HS-27A (cell line): ENCODE measurements around the gene VWA3B.

Source experiments
- DNase-seq: peaks from one replicate; pipeline ENCODE4 v3.0.0-alpha.2; 2012; ENCODE audit warnings: low read depth, missing footprints

The VWA3B gene

DNA sequence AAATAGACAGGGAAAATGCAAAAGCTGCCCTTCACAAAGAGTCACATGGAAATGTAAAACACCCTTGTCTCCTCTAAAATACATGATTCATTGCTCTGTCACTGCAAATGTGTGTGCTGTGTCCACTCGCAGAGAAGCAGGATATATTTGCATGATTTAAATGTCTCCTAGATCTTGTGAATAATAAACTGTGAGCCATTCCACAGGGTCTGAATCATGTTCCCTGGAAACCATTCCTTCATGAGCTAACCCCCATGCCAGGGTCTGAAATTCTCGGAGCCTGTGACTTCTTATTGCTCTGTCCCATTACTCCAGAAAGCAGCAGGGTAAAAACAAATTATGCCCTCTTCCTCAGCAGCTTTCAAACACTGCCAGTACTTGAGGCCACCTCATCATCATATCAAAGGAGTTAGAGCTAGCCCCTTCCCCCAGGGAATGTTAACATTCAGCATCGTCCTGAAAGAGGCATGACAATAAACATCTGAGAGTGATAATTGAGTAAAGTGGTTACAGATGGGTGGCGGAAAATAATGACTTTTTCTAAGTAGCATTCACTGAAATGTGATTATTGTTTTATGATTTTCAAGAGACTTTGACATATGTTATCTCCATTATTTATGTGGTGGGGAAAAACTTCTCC lies 247.6 kb downstream of the VWA3B start:
- peak; percentile 90 for DNase-seq

- DNase-seq: no peak
These were observed 248.3 kb downstream of the VWA3B start for GRCh38 chr2:98335271-98335670.

DNA sequence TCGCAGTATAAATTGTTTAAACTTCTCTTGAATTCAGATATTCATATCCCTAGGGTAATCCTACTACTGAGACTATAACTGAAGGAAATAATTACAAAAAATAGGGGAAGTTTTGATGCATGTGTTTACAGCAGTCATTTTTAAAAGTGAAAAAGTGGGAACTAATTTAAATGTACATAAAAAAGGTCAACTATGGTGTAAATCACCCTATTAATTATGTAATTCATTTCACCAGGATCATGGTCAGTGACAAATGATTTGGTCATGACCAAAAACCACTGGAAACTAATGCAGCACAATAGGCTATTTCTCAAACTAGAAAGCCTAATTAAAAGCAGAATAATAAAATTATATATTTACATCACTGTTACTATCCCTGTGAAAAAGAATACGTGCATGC lies 254.3 kb downstream of the VWA3B start:
- no peak for DNase-seq

DNA sequence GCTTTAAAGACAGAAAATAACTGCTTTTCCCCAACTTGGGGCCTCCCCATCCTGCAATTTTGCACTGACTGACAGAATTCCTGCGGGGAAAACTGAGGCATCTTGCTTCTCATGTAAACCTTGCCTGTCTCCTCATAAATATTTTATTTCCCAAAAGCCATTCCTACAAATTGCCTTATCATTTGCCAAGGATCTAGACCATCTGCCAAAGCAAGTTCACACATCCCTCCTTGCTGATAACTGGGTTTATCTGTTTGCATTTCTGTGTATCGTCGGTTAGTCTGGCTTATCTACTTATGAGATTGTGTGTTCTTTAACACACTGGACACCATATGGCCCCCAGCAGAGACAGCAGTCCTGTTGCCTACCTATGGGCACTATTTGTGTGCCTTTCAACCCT lies 256.3 kb downstream of the VWA3B start:
- DNase-seq: no peak

DNA sequence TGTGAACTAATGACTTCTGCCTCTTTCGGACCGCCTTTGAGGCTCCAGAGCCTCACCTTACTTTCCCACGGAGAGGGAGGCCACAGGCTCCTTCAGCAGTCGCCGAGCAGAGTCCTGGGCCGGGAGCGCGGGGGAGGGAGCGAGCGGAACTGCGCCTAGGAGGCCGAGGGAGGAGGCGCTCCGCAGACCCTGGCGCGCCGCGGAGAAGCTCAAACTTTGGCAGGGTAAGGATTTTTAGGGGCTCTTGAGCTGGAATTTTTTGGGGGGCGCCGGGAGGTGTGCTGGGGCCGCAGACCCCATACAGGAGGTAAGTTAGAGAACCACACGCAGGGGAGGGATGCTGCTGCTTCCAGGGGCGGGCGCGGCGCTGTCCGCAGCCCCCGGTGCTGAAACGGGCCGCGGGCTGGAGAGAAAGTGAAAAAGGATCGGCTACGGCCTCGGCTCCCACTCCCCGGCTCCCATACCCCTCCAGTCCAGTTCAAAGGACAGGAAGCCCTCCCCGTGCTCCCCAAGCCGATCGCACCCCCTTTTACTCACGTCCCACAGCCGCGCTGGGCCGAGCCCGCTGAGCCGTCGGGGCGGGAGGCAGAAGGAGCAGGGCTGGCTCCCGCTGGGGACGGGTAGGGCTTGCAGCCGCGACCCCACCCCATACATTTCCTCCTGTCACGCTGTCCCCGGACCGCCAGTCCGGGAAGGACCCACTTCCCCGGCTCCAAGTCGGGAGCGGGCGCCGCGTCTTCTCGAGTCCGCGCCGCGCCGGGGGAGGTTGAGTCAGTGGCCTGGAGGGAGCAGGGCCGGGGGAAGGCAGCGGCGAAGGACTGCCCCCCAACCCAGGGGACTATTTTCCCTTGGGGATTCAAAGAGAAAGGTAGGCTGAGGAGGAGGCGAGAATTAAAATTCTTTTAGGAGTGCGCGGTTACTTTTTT lies 259.6 kb downstream of the VWA3B start, which contains the start of gene CNGA3:
Gene CNGA3 (plus strand): TSS at position 146 of the 926 bp plus-strand sequence. CDS start 23,520 bp downstream, outside the sequence.
- DNase-seq: no peak

GRCh38 chr2:98347298-98348065 lies 260.5 kb downstream of the VWA3B start:
- no peak for DNase-seq

DNA sequence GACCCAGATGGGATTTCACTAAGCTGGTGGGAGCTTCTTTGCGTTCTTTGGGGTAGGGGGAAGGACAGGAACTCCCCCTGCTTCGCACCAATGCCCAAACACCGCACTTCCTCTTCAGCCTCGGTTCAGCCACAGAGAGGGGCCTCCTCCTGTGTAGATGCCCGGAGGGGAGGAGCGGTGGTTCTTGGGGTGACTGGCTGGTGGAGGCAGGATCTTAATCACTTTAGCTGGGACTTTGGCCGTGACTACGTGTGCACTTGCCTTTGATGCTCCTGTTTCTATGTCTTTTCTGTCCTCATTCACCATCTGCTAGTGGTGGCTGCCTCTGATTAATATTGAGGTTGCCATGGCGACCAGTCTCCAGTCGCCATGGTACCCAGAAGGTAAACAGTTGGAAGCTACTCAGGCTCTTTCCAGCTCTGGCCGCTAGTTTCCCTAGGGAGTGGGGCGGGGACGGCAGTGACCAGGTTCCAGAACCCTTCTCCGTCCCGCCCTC lies 261.1 kb downstream of the VWA3B start:
- DNase-seq: no peak

- DNase-seq: no peak
These were observed 263.4 kb downstream of the VWA3B start for GRCh38 chr2:98350411-98350810.

DNA sequence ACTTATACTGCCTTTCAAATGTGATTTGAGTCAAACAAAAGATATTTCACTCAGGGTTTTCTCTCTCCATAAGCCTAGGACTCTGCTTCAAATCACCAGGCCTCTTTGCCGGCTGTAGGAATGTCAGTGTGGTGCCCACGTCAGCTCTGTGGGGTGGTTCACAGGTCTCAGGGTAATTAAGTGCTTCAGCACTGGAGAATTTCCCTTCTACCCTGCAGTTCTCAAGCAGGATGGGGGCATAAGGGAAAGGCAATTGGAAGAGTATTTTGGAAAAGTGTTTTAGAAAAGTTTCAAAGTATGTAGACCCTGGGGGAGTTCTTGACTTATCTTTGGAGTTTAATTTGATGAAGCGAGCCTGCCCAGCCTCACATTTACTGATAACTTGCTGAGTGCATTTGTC lies 268.9 kb downstream of the VWA3B start:
- no peak for DNase-seq

GRCh38 chr2:98356729-98357128 lies 269.8 kb downstream of the VWA3B start:
- no peak for DNase-seq

- no peak for DNase-seq
These were observed 270.9 kb downstream of the VWA3B start for GRCh38 chr2:98357849-98358248.

GRCh38 chr2:98359986-98360385 lies 273.0 kb downstream of the VWA3B start:
- DNase-seq: no peak
